IMR-90 (cell line): ENCODE data around the gene AKT2. TPM values are rescaled to one million over a fixed set of nuclear protein-coding genes. Genes with fewer than 3 reads are reported as not detected.

Experiments used
- ATAC-seq: fragments of 200-7000 bp; cut with Tn5 transposase; 2 replicates; pipeline ENCODE4 v1.9.1; 2020; ENCODE audit warnings: low read depth, mild to moderate bottlenecking, moderate library complexity
- BruUV-seq: library from RNA; stranded (reverse); fragments of 400-500 nt; replicated peaks from 2 replicates; lab custom pipeline; 2021; lab: Mats Ljungman, UMichigan
- CTCF ChIA-PET: fragments of 300-600 bp; formaldehyde crosslinking; extraction: SDS; loops from one replicate; lab custom pipeline; 2021; ENCODE audit warnings: antibody characterized with exemption; lab: Yijun Ruan, JAX
- POLR2A ChIA-PET: fragments of 300-600 bp; sonication (Branson Sonifier 250); formaldehyde crosslinking; loops from one replicate; lab custom pipeline; 2022; ENCODE audit warnings: antibody characterized with exemption; ENCODE audit not compliant: unreplicated experiment; lab: Charles Lee
- DNase-seq: peaks from one replicate; pipeline ENCODE4 v3.0.0; 2013
- H2AFZ ChIP-seq: replicated peaks from 2 replicates; pipeline ENCODE3; 2013; ENCODE audit warnings: low read length, mild to moderate bottlenecking; ENCODE audit not compliant: poor library complexity
- H2AK5ac ChIP-seq: 2 replicates; pipeline ENCODE4 v1.6.1; 2013; ENCODE audit warnings: low read depth, low read length, inconsistent platforms
- H2AK9ac ChIP-seq: replicated peaks from 2 replicates; pipeline ENCODE3; 2013; ENCODE audit warnings: mild to moderate bottlenecking, low read depth, low read length, moderate library complexity; ENCODE audit not compliant: poor library complexity
- H2BK120ac ChIP-seq: 2 replicates; pipeline ENCODE4 v1.6.1; 2013; ENCODE audit warnings: low read depth, low read length, inconsistent platforms
- H2BK15ac ChIP-seq: 3 replicates; pipeline ENCODE4 v1.6.1; 2013; ENCODE audit warnings: low read depth, low read length, inconsistent platforms
- H2BK20ac ChIP-seq: 2 replicates; pipeline ENCODE4 v1.6.1; 2013; ENCODE audit warnings: low read depth, mild to moderate bottlenecking, inconsistent platforms, low read length, moderate library complexity
- H2BK5ac ChIP-seq: 2 replicates; pipeline ENCODE4 v1.6.1; 2013; ENCODE audit warnings: mild to moderate bottlenecking, low read depth, low read length, inconsistent platforms; ENCODE audit not compliant: poor library complexity, severe bottlenecking
- H3K14ac ChIP-seq: replicated peaks from 2 replicates; pipeline ENCODE4 v1.6.1; 2013; ENCODE audit warnings: low read depth, low read length, inconsistent platforms
- H3K18ac ChIP-seq: 2 replicates; pipeline ENCODE4 v1.6.1; 2013; ENCODE audit warnings: low read depth, low read length, control low read depth
- H3K23ac ChIP-seq: 2 replicates; pipeline ENCODE4 v1.6.1; 2013; ENCODE audit warnings: low read depth, low read length, inconsistent platforms
- H3K27ac ChIP-seq: 2 replicates; pipeline ENCODE4 v1.5.1; 2013; ENCODE audit warnings: mild to moderate bottlenecking, control low read depth, low read length; ENCODE audit not compliant: insufficient read depth
- H3K27me3 ChIP-seq: 2 replicates; pipeline ENCODE4 v1.6.1; 2013; ENCODE audit warnings: low read length; ENCODE audit not compliant: control insufficient read depth, insufficient read depth
- H3K36me3 ChIP-seq: 2 replicates; pipeline ENCODE4 v1.6.1; 2013; ENCODE audit warnings: low read length, mixed read lengths; ENCODE audit not compliant: control insufficient read depth, insufficient read depth
- H3K4ac ChIP-seq: 2 replicates; pipeline ENCODE4 v1.6.1; 2013; ENCODE audit warnings: low read depth, low read length, inconsistent platforms
- H3K4me1 ChIP-seq: 2 replicates; pipeline ENCODE4 v1.6.1; 2013; ENCODE audit warnings: low read length, mixed read lengths; ENCODE audit not compliant: control insufficient read depth, insufficient read depth
- H3K4me2 ChIP-seq: 2 replicates; pipeline ENCODE4 v1.6.1; 2013; ENCODE audit warnings: low read depth, mild to moderate bottlenecking, control low read depth, low read length, moderate library complexity
- H3K4me3 ChIP-seq: 2 replicates; pipeline ENCODE4 v1.5.1; 2013; ENCODE audit warnings: low read depth, mild to moderate bottlenecking, control low read depth, low read length, moderate library complexity; ENCODE audit not compliant: insufficient read depth
- H3K56ac ChIP-seq: 2 replicates; pipeline ENCODE4 v1.6.1; 2013; ENCODE audit warnings: low read length, inconsistent platforms; ENCODE audit not compliant: insufficient read depth; ENCODE audit errors: extremely low read depth
- H3K79me1 ChIP-seq, 2 experiments: 2 replicates each; pipeline ENCODE4 v1.6.1; 2013; ENCODE audit warnings: low read length in 2 of 2, inconsistent platforms in 1 of 2, low read depth in 1 of 2
- H3K9ac ChIP-seq: 2 replicates; pipeline ENCODE4 v1.6.1; 2013; ENCODE audit warnings: low read depth, low read length, control low read depth
- H3K9me1 ChIP-seq: 2 replicates; pipeline ENCODE4 v1.6.1; 2013; ENCODE audit warnings: low read length, inconsistent platforms; ENCODE audit not compliant: insufficient read depth
- H3K9me3 ChIP-seq: 2 replicates; pipeline ENCODE4 v1.6.1; 2013; ENCODE audit warnings: low read length; ENCODE audit not compliant: control insufficient read depth, insufficient read depth
- H4K20me1 ChIP-seq: 2 replicates; pipeline ENCODE4 v1.6.1; 2013; ENCODE audit warnings: low read length, inconsistent platforms; ENCODE audit not compliant: insufficient read depth
- H4K5ac ChIP-seq: 2 replicates; pipeline ENCODE4 v1.6.1; 2013; ENCODE audit warnings: mild to moderate bottlenecking, low read depth, low read length, control low read depth
- H4K8ac ChIP-seq, 2 experiments: 2 replicates each; pipeline ENCODE4 v1.6.1; 2013; ENCODE audit warnings: low read depth in 2 of 2, low read length in 2 of 2, control low read depth in 1 of 2, inconsistent platforms in 1 of 2
- H4K91ac ChIP-seq: 2 replicates; pipeline ENCODE4 v1.6.1; 2013; ENCODE audit warnings: low read depth, low read length, inconsistent platforms; ENCODE audit not compliant: insufficient read depth
- BHLHE40 ChIP-seq: fragments of 150-350 bp; IDR thresholded peaks from 2 replicates; pipeline ENCODE4 v1.6.1; 2016; ENCODE audit warnings: mild to moderate bottlenecking, low read depth, low read length
- CEBPB ChIP-seq: IDR thresholded peaks from 2 replicates; pipeline ENCODE4 v1.6.1; 2012; ENCODE audit warnings: low read depth, low read length, improper control_type of control experiment
- CHD1 ChIP-seq: IDR thresholded peaks from 2 replicates; pipeline ENCODE4 v1.6.1; 2012; ENCODE audit warnings: low read depth, low read length, improper control_type of control experiment
- FOS ChIP-seq: fragments of 150-350 bp; IDR thresholded peaks from 2 replicates; pipeline ENCODE4 v1.6.1; 2016; ENCODE audit warnings: low read depth, low read length
- MAFK ChIP-seq: IDR thresholded peaks from 2 replicates; pipeline ENCODE4 v1.6.1; 2012; ENCODE audit warnings: low read depth, low read length, improper control_type of control experiment
- MAZ ChIP-seq: IDR thresholded peaks from 2 replicates; pipeline ENCODE4 v1.6.1; 2012; ENCODE audit warnings: low read depth, mild to moderate bottlenecking, low read length, improper control_type of control experiment, moderate library complexity, borderline replicate concordance
- MXI1 ChIP-seq: IDR thresholded peaks from 2 replicates; pipeline ENCODE4 v1.6.1; 2012; ENCODE audit warnings: low read depth, mild to moderate bottlenecking, low read length, moderate library complexity, borderline replicate concordance
- NFE2L2 ChIP-seq: fragments of 150-350 bp; IDR thresholded peaks from 2 replicates; pipeline ENCODE4 v1.6.1; 2016; ENCODE audit warnings: low read depth, mild to moderate bottlenecking, low read length
- POLR2A ChIP-seq: IDR thresholded peaks from 2 replicates; pipeline ENCODE4 v1.6.1; 2012; ENCODE audit warnings: mild to moderate bottlenecking, low read depth, low read length
- RAD21 ChIP-seq: IDR thresholded peaks from 2 replicates; pipeline ENCODE4 v1.6.1; 2012; ENCODE audit warnings: low read length, improper control_type of control experiment
- RCOR1 ChIP-seq: IDR thresholded peaks from 2 replicates; pipeline ENCODE4 v1.6.1; 2012; ENCODE audit warnings: mild to moderate bottlenecking, low read length, improper control_type of control experiment; ENCODE audit not compliant: insufficient replicate concordance
- RFX5 ChIP-seq: IDR thresholded peaks from 2 replicates; pipeline ENCODE4 v1.8.0; 2012; ENCODE audit warnings: low read depth, mild to moderate bottlenecking, low read length, moderate library complexity
- SMC3 ChIP-seq: fragments of 150-350 bp; IDR thresholded peaks from 2 replicates; pipeline ENCODE4 v1.6.1; 2016; ENCODE audit warnings: low read depth, mild to moderate bottlenecking, antibody characterized with exemption, low read length, moderate library complexity
- WGBS, 2 experiments: methylation state at CpG; one replicate each; pipeline versions ENCODE4 v1.1.5 to v1.1.7; 2013; ENCODE audit warnings: missing lambda C conversion rate in 2 of 2; ENCODE audit not compliant: insufficient read length in 1 of 2; ENCODE audit errors: extremely low coverage in 2 of 2; 5-methylcytosine and 5-hydroxymethylcytosine counted together
- dilution Hi-C: fragments of 300-500 bp; cut with HindIII; formaldehyde crosslinking; loops from one replicate; pipeline ENCODE4 v1.14.3; 2018; ENCODE audit warnings: low sequenced_read_pairs; ENCODE audit not compliant: unreplicated experiment
- in situ Hi-C: fragments of 300-500 bp; cut with MboI; formaldehyde crosslinking; loops from 3 replicates; pipeline ENCODE4 v1.14.3; 2019; ENCODE audit warnings: low sequenced_read_pairs, inconsistent platforms, mixed read lengths
- intact Hi-C: fragments of 100-400 bp; cut with micrococcal nuclease; formaldehyde crosslinking; loops from 2 replicates; pipeline ENCODE4 v1.10.0; 2022
- polyA plus RNA-seq, 3 experiments: library from polyadenylated mRNA; depleted of rRNA; stranded (reverse); fragments of >200 nt; gene quantifications; 2 replicates each; pipeline ENCODE4 v1.2.3, GENCODE V29; 2012; ENCODE audit warnings: low replicate concordance in 1 of 3
- total RNA-seq: library from RNA; depleted of rRNA; stranded (reverse); fragments of >200 nt; gene quantifications from 2 replicates; pipeline ENCODE4 v1.2.3, GENCODE V29; 2012
- TF ChIP-seq, protein P1 (sequence below): fragments of 150-350 bp; IDR thresholded peaks from 2 replicates; pipeline ENCODE4 v1.6.1; 2016; ENCODE audit warnings: low read depth, mild to moderate bottlenecking, low read length, moderate library complexity, borderline replicate concordance
- TF ChIP-seq, protein P2 (sequence below): fragments of 150-350 bp; IDR thresholded peaks from 2 replicates; pipeline ENCODE4 v1.6.1; 2017; ENCODE audit warnings: mild to moderate bottlenecking, antibody characterized with exemption, low read length, low read depth

AKT2 gene
- total and polyA plus RNA-seq, 2 of the 4 experiments (the other 2 are of a cell fraction): 61.5 to 104 TPM

DNA sequence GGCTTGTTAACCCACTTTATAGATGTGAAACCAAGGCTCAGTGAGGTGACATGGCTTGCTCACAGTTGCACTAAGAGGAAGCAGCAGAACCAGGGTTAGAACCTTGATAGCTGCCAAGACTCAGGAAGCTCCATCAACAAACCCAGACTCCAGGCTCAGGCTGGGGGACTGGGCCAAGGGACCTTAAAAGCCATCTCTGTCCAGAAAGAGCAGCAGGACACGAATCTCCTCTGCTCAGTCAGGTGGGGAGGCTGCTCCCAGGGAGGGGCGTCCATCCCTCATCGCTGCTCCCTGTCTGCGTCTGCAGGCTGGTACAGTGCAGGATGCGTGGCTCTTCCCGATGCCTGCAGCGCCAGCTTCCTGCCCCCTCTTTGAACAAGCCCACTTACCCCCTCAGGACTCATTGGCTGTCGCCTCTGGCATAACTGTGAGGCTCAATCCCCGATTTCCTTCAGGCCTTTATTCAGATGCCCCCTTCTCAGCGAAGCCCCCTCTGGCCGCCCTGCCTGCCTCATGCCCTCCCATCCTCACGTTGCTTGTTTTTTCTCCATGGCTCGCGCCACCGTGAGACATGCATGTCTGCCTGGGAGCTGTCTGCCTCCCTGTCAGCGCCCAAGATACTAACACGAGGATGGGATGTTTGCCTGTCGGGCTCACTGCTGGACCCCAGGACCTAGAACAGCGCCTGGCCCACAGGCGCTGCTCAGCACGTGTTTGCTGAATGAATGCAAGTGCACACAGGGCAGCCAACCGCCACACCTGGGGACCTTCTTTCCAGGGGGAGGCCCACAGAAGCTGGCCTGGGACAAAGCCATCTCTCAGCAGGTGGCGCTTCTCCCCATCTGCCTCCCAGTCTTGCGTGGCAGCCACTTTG, 21.5 kb downstream of the AKT2 start (continued):
- no peak for TF ChIP-seq RAD21

DNA sequence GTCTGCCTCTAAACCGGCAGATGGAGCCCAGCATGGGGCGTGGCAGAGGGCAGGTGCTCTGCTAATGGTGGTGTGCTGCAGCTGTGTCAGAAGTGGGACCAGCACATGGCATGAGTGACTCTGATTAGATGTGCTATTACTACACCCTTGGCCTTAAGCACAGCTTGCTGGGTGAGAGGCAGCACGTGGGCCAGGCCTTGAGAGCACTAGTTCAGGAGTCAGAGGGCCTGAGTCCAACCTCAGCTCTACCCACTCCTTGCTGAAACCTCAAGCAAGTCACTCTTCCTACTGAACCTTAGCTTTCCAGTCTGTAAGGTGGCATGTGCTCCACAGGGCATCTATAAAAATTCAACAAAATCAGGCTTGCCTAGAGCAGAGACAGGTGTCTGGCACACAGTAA, 22.7 kb downstream of the AKT2 start:
- in situ Hi-C loops: no loop called here
- no peak for ATAC-seq
- BruUV-seq: no TSS peak
- TF ChIP-seq, protein P1, sequence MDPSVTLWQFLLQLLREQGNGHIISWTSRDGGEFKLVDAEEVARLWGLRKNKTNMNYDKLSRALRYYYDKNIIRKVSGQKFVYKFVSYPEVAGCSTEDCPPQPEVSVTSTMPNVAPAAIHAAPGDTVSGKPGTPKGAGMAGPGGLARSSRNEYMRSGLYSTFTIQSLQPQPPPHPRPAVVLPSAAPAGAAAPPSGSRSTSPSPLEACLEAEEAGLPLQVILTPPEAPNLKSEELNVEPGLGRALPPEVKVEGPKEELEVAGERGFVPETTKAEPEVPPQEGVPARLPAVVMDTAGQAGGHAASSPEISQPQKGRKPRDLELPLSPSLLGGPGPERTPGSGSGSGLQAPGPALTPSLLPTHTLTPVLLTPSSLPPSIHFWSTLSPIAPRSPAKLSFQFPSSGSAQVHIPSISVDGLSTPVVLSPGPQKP: no peak
- no peak for TF ChIP-seq RFX5
- TF ChIP-seq MXI1: no peak
- TF ChIP-seq, protein P2, sequence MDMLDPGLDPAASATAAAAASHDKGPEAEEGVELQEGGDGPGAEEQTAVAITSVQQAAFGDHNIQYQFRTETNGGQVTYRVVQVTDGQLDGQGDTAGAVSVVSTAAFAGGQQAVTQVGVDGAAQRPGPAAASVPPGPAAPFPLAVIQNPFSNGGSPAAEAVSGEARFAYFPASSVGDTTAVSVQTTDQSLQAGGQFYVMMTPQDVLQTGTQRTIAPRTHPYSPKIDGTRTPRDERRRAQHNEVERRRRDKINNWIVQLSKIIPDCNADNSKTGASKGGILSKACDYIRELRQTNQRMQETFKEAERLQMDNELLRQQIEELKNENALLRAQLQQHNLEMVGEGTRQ: no peak
- TF ChIP-seq BHLHE40: no peak
- TF ChIP-seq RCOR1: no peak
- TF ChIP-seq MAZ: no peak
- TF ChIP-seq POLR2A: no peak
- no peak for TF ChIP-seq NFE2L2
- no peak for TF ChIP-seq RAD21
- no peak for TF ChIP-seq CEBPB
- TF ChIP-seq MAFK: no peak
- TF ChIP-seq CHD1: no peak
- no peak for TF ChIP-seq SMC3
- TF ChIP-seq FOS: no peak

More for the DNA sequence above, 22.7 kb downstream of the AKT2 start:
- Histone ChIP-seq H3K18ac (no peak overlapping the region), H3K14ac (no peak overlapping the region), H3K56ac (no peak overlapping the region), H2BK5ac (no peak overlapping the region), H4K20me1 (peaks cover 67% of the 10 kb centered on the region), H3K9ac (no peak overlapping the region), H3K4me3 (no peak overlapping the region), H2AFZ (peak overlapping the region; percentile 21), H4K8ac (no peak overlapping the region), H4K5ac (no peak overlapping the region), H2AK9ac (peak overlapping the region; percentile 78), H2BK20ac (no peak overlapping the region), H3K9me3 (no peaks in the 10 kb centered on the region), H3K36me3 (peaks cover 24% of the 10 kb centered on the region), H3K23ac (no peak overlapping the region), H2BK15ac (no peak overlapping the region), H2BK120ac (no peak overlapping the region), H3K27me3 (no peaks in the 10 kb centered on the region), H3K4me1 (peaks cover 2% of the 10 kb centered on the region; the same call in 1 of the 2 replicates), H3K9me1 (peaks cover 15% of the 10 kb centered on the region), H3K27ac (no peak overlapping the region), H4K91ac (no peak overlapping the region), H2AK5ac (no peak overlapping the region), H3K4me2 (no peak overlapping the region), H3K79me1 (peaks cover 24 to 84% of the 10 kb centered on the region in 2 experiments), H3K4ac (no peak overlapping the region)
- no peak for DNase-seq
- ChIA-PET CTCF (no interaction called here), POLR2A (no interaction called here)
- dilution Hi-C loops: no loop called here
- intact Hi-C loops: no loop called here
- WGBS, 2 experiments: no CpG with 5 or more reads among the region's 3 CpGs
